Non-pigmented ciliary epithelial cell (primary cell): Measurements from ENCODE around the gene FBN2.
A peak's percentile ranks its signal among the peaks of the same experiment; 100 is the strongest.
"Not testable (repeated sequence)": the region's sequence is repeated elsewhere in the genome, so short reads cannot be mapped to it uniquely, and the experiment has no call there.

ENCODE experiments used
- DNase-seq: peaks from one replicate; pipeline ENCODE4 v3.0.0-alpha.2; 2010; ENCODE audit warnings: low read depth

FBN2 gene

DNA sequence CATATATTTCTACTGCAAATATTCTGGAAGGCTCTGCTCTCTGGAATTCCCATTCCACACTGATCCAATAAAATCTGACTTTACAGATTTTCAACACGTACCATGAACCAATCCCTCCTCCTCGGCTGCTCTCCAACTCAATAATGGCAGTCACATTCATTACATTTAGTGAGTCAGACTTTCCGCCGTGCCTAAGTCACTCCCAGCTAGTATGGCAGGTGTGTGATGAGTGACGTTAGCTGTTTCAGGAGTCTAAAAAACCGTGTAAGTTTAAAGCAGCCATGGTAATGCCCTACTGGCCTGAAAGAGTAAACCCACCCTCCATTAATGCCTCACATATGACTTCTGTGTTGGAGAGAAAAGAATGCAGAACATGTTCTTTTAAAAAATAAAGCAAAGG, 3.3 kb downstream of the FBN2 start:
- DNase-seq = no peak

DNA sequence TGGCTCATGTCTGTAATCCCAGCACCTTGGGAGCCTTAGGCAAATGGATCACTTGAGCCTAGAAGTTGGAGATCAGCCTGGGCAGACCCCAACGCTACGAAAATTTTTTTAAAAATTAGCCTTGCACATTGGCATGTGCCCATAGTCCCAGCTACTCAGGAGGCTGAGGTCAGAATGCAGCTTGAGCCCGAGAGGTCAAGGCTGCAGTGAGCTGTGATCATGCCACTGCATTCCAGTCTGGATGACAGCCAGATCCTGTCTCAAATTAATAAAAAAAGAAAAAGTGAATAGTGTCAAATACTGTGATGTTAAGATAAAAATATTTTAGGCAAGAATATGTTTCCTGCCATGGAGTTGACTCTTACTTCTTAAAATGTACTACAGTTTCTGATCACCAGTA, 5.3 kb downstream of the FBN2 start:
- no peak for DNase-seq

DNA sequence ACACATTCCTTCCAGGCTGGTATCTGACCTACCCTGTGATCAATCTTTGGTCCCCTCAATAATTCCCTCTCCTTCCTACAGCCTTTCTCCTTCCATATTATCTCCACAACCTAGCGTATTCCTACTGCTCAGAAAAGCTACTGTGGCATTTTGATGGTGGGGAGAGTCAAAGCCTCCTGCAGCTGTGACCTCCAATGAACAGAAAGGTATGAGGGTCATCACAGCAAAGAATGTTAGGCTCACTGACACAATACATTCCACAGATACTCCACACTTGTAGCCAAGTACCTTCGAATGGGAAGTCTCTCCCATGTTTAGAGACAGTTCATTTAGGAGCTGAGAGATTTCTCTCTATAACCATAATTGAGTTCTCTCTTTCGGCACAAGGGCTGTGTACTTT, 5.9 kb downstream of the FBN2 start:
- no peak for DNase-seq

DNA sequence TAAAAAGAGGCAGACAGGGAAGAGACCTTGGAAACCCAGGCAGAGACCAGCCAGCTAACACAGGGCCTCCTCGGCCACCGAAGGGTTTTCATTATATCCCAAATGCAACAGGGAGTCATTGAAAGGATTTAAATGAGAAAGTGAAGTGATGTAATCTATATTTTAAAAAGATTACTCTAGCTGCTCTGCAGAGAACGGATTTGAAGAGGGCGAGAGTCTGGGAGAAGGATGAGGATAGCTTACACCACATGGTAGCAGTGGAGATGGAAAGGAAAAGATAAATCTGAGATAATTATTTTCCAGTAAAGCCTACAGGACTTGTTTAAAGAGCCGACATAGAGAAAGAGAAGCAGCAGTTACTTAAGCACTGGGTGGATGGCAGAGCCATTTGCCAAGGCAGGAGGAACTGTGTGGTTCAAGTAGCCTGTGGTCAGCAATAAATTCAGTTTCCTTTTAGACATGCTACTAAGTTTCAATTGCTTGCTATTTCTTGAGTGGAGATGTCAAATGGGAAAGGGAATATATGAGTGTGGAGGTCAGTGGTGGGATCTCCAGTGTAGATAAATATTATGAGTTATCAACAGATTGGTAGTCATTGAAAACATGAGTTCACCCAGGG, 9.3 kb downstream of the FBN2 start:
- no peak for DNase-seq

DNA sequence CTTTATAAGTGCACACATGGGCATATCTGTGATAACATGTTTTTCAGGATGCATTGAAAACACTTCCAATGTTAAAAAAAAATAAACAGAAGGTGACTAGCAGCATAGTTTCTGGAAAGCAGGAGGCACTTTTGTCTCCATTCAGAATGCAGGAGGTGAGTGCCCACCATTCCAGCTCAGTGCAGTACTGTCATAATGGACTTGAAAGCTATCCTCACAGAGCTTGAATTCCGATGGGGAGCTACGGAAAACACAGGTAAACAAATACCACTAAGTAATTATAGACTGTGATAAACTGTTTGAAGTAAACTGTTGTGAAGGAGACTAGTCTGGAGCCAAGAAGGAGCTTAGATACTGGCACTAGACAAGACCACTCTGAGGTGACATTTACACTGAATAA, 9.9 kb downstream of the FBN2 start:
- no peak for DNase-seq

DNA sequence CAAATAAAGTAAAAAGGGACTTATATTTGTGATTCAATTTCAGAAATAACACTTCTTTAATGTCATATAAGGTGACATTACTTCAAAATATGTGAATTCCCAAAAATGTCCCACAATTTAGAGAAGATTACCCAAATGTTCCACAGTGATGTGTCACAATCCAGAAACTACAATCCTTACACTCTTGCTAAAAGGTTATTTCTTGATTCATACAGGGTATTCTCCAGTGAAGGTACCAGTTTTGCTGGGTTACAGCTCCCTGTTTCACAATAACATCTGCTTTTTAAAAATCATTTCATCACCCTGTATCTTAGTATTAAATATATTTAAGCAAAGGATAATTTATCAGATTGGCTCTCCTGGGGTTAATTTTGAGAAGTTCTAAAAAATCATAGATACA, 11.0 kb downstream of the FBN2 start:
- no peak for DNase-seq

DNA sequence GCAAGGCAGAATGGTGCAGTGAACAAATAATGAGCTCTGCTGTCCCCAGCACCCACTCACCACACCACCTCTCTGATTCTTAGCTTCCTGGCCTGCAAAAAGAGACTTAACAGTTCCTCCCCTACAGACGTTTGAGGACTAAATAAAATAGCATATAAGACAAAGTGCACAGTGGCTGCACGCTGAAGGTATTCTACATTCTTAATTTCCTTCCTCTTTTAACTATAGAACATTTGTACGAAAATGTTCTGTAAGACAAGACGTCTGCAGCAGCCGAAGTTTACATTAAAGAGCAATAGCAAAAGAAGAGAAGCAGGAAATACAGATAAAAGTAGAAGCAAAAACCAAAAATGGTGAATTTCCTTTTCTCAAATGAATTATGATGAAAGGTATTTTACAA, 15.7 kb downstream of the FBN2 start:
- DNase-seq = no peak

DNA sequence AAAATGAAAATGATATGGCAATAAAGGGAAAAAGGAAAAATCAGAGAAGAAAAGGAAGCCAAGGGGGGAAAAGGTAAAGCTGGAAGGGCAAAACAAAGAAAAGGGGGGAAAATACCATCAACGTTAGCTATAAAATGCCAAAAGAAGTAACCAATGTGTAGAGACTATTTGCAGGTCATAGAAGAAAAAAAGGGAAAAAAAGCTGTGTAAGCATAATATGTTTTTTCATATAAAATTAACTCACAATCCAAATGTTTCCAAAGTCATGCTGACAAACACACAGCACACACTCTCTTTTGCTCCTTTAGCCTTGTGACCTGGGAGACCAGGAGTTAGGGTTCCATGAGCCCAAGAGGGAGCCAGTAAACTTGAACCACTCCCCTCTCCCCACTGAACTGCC, 18.2 kb downstream of the FBN2 start:
- DNase-seq = no peak

DNA sequence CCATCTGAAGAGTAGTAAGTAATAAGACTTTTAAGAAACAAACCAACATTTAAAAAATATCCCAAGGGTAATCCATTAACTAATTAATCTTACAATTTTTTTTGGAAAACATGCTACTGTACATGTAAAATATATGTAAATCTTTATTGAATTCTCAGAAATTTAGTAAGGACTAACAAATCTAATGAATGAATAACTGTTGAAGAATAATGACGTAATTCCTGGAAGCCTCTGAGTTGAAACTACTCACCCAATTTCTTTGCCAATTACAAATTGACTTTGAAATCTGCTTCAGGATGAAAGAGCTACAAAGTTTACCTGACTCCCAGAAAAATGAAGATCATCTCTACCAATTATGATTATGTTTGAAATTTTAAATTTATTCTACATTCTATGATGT, 21.1 kb downstream of the FBN2 start:
- DNase-seq = no peak

DNA sequence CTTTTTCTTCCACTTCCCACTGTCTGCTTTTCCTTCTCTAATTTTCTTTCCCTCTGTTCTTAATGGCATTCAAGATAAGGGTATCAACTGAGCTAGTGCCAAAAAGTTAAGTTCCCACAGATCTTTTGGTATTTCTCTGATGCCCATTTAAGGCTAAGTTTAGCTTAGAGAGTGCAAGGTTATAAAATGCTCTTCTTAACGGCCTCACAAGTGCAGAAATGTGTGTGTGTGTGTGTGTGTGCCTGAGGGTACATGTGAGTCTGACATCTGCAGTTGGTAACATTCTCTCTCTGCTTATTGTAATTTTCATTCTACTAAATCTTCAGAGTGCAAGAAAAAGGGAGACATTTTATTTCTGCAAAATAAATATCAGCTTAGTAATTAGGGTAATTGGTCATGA, 24.2 kb downstream of the FBN2 start:
- no peak for DNase-seq

DNA sequence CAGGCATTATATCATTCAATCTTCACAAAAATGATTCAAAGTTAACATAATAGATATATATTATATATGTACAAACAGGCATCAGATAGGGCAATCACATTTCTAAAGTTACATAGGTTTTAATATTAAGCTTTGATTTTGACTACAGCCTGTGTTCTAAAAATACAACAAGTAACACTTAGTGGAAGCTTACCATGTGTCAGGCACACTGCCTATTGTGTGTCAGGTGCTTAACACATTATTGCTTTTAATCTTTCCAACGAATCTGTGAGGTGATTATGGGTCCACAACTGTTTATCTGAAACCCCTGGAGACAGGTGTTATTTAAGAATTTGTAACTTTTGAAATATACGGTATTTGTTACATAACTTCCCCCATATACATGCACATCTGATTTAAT, 25.2 kb downstream of the FBN2 start:
- no peak for DNase-seq

DNA sequence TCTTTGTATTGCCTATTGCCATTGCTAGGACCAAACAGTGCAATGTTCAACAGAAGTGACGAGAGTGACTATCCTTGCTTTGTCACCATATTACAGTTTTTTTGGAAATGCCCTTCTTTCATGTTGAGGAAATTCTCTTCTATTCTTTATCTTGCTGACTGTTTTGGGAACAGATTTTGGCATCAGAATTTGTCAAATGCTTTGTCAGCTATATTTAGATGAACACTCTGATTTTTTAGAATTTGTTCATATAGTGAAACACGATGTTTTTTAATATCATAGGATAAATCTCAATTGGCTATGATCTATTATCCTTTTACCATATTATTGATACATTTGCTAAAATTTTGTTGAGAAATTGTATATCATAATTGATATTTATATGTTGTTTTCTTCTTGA, 31.4 kb downstream of the FBN2 start:
- DNase-seq = no peak

DNA sequence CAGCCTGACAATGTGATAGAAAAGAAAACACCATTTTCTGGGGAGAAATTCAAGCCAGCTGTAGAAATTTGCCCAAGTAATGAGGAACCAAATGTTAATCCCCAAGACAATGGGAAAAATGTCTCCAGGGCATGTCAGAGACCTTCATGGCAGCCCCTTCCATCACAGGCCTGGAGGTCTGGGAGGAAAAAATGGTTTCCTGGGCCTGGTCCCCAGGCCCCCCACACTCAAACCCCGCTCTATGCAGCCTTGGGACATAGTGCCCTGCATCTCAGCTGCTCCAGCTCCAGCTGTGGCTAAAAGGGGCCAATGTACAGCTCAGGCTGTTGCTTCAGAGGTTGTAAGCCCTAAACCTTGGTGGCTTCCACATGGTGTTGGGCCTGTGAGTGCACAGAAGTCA, 34.3 kb downstream of the FBN2 start:
- not testable (repeated sequence) for DNase-seq

DNA sequence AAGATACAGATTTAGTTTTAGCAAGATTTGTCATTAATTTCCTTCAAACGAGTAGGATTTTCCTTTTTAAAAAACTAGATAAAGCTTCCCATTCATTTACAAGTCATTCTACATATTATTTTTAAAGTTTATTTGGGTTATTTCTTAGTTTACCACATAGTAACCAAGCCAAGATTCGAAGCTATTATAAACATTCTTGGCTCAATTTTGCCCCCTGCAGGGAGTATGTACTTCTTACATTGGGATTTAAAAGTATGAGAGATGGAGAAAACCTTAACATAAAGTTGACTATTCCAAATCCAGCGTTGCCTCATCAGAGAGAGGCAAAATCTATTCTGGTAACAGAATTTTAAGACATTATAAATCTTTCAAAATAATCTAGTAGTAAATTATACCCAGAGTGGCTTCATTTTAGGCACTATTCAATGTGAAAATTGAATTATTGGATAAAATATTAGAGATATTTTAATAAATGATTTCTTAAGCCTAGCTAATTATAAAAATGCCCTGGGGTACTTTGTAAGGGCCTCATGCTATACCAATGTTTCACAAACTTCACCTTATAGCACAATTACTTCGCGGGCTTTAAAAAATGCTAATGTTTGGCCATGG, 39.1 kb downstream of the FBN2 start:
- peak; percentile 31 for DNase-seq

DNA sequence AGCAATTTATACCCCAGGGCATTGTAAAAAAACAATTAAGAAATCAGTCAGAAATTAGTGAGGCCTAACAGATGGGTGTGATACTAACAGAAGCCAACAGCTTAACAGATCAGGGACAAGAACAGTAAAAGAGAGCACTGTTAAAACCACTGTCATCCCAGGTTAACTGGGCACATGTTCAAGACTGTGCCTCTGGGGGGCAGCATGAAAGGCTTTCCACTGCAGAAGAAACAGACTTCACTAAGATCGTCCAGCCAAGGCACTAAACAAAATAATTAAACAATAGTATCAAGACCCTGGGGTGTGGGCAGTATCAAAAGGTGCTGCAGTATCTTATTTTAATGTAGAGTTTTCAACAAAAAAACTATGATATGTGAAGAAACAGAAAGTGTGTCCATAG, 43.5 kb downstream of the FBN2 start:
- DNase-seq = no peak

DNA sequence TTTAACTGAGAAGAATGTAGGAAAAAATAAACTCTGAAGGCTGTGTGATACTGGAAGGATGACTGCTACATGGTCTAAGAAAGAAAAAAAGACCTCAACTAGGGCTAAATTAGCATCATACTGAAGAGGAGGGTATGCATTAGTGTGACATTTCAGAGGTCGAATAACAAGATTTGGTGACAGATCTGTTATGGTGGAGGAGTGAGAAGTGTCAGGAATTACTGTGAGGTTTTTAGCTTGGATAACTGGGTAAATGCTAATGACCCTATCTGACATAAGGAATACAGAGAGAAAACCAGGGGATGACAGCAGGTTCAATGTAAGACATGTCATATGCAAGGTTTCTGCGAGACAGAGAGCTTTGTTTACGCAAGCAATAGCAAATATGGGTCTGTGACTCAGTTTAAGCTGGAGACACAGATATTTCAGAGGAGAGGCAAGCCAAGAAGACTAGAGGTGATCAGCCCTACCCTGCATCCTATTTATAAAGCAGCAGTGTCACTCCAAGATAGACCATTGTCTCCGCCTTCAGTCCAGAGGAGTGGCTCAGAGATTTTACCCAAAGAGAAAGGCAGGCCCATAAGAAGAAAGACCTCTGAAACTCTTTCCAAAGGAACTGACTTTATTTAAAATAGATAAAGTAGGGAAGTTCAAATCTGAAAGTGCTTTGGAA, 44.3 kb downstream of the FBN2 start:
- DNase-seq = no peak

DNA sequence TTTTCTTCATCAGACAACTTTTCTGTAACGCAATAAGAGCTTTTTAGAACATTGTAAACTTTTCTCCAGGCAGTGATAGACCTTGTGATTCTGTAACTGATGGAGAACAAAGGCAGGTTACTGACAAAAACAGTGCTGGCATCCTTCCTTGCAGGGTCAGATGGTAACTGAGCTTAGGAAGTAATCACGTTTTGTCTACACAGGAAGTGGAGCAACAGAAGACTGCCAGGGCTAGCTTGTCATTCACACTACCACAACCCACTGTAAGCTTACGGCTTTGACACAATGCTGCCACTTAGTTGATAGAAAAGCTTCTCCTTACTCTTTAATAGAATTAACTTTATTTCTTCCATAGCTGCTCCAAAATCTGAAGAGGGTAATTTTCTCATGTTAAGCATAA, 46.8 kb downstream of the FBN2 start:
- DNase-seq = no peak

DNA sequence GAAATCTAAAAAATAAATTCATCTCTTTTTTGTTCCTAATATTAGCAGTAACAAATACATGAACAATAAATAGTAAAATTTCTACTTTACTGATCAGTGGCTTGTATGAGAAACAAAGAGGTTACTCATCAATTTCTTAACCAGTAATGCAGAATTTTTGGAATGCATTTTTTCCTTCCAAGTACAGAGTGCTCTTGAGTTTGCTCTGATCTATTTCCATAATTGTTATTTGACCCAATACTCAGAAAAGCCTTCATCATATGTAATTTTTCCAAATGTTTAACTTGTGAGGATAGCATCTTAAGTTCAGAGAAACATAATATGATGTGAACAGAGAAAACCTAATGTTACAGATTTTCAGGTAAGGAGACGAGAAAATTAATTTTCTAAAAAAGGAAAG, 47.3 kb downstream of the FBN2 start:
- no peak for DNase-seq

DNA sequence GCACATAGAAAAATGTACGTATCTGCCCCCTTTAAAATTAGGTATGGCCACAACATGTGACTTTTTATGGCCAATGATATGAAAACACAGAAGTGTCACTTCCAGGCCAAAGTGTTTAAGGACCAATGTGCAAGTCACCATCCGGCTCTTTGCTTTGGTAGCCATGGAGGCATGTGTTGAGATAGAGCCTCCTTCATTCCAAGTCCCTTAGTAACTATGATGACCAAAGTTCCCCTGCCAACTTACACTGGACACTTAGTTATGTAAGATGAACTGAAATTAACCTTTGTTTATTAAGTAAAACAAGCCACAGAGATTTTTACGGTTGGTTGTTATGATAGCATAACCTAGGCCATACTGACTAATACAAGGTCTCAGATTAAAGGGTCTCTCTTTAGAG, 51.0 kb downstream of the FBN2 start:
- peak; percentile 20 for DNase-seq

DNA sequence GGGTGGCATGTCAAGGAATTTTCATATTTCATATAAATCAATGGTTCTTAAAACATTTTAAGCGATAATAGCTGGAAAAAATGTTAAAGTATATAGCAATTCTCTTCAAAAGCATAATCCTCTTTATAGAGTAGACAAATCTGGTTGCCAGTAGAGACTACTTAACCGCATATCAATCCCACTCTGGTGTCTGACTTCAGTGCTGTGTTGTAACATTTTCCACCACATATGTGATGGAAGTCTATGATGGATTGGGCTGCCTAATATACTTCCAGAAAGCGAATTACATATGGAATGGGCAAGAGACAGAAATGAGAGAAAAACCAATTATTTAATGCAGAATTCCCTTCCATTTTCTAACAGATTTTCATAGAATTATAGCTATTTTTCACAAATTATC, 54.3 kb downstream of the FBN2 start:
- DNase-seq = no peak

DNA sequence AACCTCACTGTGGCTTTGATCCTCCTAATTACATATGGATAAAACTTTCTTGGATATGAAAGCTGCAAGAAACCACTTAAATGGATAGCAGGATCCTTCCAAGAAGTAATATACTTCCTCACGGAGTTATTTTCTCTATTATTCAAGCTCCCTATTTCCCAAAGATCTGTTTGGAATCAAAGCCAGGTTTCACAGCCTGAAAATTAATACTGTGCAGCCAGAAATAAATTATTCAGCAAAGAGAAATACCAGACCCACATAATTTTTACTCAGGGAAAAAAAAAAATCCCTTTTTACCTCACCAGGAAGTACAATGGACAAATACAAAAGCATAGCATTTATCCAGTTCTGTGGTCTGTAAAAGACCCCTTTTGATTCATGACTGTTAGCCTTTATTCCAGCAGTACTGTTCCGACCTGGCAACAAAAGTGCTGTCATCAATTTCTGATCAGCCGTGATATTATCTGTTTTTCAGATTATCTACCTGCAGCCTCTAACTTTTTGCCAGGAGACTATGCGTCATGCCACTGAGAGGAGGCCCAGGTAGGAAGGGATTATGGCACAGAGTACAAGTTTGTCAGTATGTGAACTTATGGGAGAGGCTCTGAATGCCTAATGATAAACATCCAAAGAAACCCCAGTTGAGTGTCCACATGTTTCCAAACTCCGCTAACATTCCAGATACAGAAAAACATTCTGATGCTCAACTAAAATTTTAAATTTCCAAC, 57.0 kb downstream of the FBN2 start:
- DNase-seq = no peak

DNA sequence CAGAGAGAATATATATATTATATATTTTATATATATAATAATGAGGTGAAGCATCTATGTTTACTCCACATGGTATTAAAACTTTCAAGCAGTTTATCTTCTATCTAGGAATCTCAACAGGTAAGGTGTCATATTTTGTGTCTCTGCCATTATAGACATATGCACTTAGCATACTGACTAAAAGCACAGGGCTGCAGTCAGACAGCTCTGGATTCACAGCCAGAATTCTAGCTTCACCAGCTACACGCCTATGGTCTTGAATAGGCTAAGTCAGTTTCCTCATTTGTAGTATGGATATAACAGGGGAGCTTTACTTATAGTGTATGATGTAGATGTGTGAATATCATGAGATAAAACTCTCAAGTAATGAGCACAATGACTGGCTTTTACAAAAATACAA, 57.9 kb downstream of the FBN2 start:
- DNase-seq = no peak
